A673 (cell line): ENCODE measurements around the gene FRMD4B.

Experiments used
- CTCF ChIP-seq: fragments of 300-800, 200-600 bp; sonication (generic); conservative IDR thresholded peaks from 2 replicates; pipeline ENCODE4 v1.5.1; 2017; ENCODE audit warnings: low read depth, mild to moderate bottlenecking, antibody characterized with exemption, low read length, moderate library complexity, mixed read lengths
- EZH2 ChIP-seq: fragments of 200-600 bp; sonication (generic); IDR thresholded peaks from 2 replicates; pipeline ENCODE4 v1.6.1; 2017; ENCODE audit warnings: borderline replicate concordance, low read depth, mild to moderate bottlenecking, mixed read lengths, antibody characterized with exemption, low read length; ENCODE audit not compliant: poor library complexity, severe bottlenecking

- TF ChIP-seq CTCF (no peak), EZH2 (no peak)
Observed at GRCh38 chr3:69359916-69360315, 26.0 kb downstream of the FRMD4B start.
